Astrocyte (in vitro differentiated cells and primary cell): ENCODE measurements around the gene RNASE11. TPM values are rescaled to one million over a fixed set of nuclear protein-coding genes. Genes with fewer than 3 reads are reported as not detected.
"Not testable (repeated sequence)": the region's sequence is repeated elsewhere in the genome, so short reads cannot be mapped to it uniquely, and the experiment has no call there.

Experiments used
- DNase-seq: peaks from one replicate; pipeline ENCODE4 v3.0.0-alpha.2; 2010; ENCODE audit warnings: low read depth
- FAIRE-seq: peaks from 2 replicates; lab custom pipeline; 2011; peaks lifted over from hg19 to GRCh38; lab: Jason Lieb, UNC
- H2AFZ ChIP-seq: 2 replicates; pipeline ENCODE4 v1.6.0; 2012; ENCODE audit warnings: low read depth, low read length, inconsistent platforms
- H3K27ac ChIP-seq: 2 replicates; pipeline ENCODE4 v1.5.1; 2011; ENCODE audit warnings: low read depth, low read length, inconsistent platforms
- H3K27me3 ChIP-seq: 2 replicates; pipeline ENCODE4 v1.6.0; 2011; ENCODE audit warnings: low read length, inconsistent platforms; ENCODE audit not compliant: insufficient read depth
- H3K36me3 ChIP-seq: 2 replicates; pipeline ENCODE4 v1.5.1; 2011; ENCODE audit warnings: low read length, inconsistent platforms; ENCODE audit not compliant: insufficient read depth
- H3K4me1 ChIP-seq: 2 replicates; pipeline ENCODE4 v1.5.1; 2011; ENCODE audit warnings: low read length, inconsistent platforms; ENCODE audit not compliant: insufficient read depth
- H3K4me2 ChIP-seq: 2 replicates; pipeline ENCODE4 v1.6.0; 2012; ENCODE audit warnings: low read length, inconsistent platforms
- H3K4me3 ChIP-seq: 2 replicates; pipeline ENCODE4 v1.5.1; 2011; ENCODE audit warnings: low read depth, mild to moderate bottlenecking, low read length, inconsistent platforms; ENCODE audit not compliant: insufficient read depth
- H3K79me2 ChIP-seq: 2 replicates; pipeline ENCODE4 v1.6.0; 2012; ENCODE audit warnings: mild to moderate bottlenecking, low read length, inconsistent platforms; ENCODE audit not compliant: insufficient read depth
- H3K9ac ChIP-seq: 2 replicates; pipeline ENCODE4 v1.6.0; 2012; ENCODE audit warnings: mild to moderate bottlenecking, low read length, inconsistent platforms
- H3K9me3 ChIP-seq: 2 replicates; pipeline ENCODE4 v1.5.1; 2012; ENCODE audit warnings: low read depth, mild to moderate bottlenecking, low read length, inconsistent platforms; ENCODE audit not compliant: insufficient read depth
- H4K20me1 ChIP-seq: 2 replicates; pipeline ENCODE4 v1.6.0; 2012; ENCODE audit warnings: low read length, inconsistent platforms; ENCODE audit not compliant: insufficient read depth
- H3K27ac Mint-ChIP-seq: one replicate; pipeline ENCODE4 v1.8.0; 2021; ENCODE audit warnings: mild to moderate bottlenecking, mixed read lengths; ENCODE audit not compliant: unreplicated experiment
- H3K27me3 Mint-ChIP-seq: one replicate; pipeline ENCODE4 v1.8.0; 2021; ENCODE audit warnings: low read depth, mixed read lengths; ENCODE audit not compliant: unreplicated experiment
- H3K36me3 Mint-ChIP-seq: one replicate; pipeline ENCODE4 v1.8.0; 2021; ENCODE audit warnings: low read depth, mixed read lengths; ENCODE audit not compliant: unreplicated experiment
- H3K4me1 Mint-ChIP-seq: one replicate; pipeline ENCODE4 v1.8.0; 2021; ENCODE audit warnings: low read depth, mixed read lengths; ENCODE audit not compliant: unreplicated experiment
- H3K4me3 Mint-ChIP-seq: one replicate; pipeline ENCODE4 v1.8.0; 2021; ENCODE audit warnings: mild to moderate bottlenecking, moderate library complexity, mixed read lengths; ENCODE audit not compliant: unreplicated experiment
- H3K9me3 Mint-ChIP-seq: one replicate; pipeline ENCODE4 v1.8.0; 2021; ENCODE audit warnings: mild to moderate bottlenecking, mixed read lengths; ENCODE audit not compliant: unreplicated experiment
- CTCF ChIP-seq: IDR thresholded peaks from 2 replicates; pipeline ENCODE4 v1.5.1; 2011; ENCODE audit warnings: low read depth, mild to moderate bottlenecking, inconsistent platforms, low read length, moderate library complexity; ENCODE audit not compliant: insufficient read depth
- EZH2 ChIP-seq: IDR thresholded peaks from 2 replicates; pipeline ENCODE4 v1.6.1; 2012; ENCODE audit warnings: mild to moderate bottlenecking, low read length, inconsistent platforms; ENCODE audit not compliant: insufficient read depth
- total RNA-seq: library from RNA; stranded (reverse); gene quantifications from 2 replicates; pipeline ENCODE4 v1.2.1, GENCODE V29; 2021

The RNASE11 gene
- total RNA-seq, 1 donor from 2014 or later: not detected

GRCh38 chr14:20622816-20623291 is 35.1 kb upstream of the RNASE11 start:
- no peak overlapping the region for H2AFZ ChIP-seq
- H3K4me1 ChIP-seq: peaks cover 10% of the 10 kb centered on the region
- TF ChIP-seq CTCF: no peak
- peaks cover 3% of the 10 kb centered on the region for H4K20me1 ChIP-seq
- Mint-ChIP-seq H3K4me3 (no peak overlapping the region), H3K9me3 (no peaks in the 10 kb centered on the region), H3K36me3 (no peaks in the 10 kb centered on the region), H3K27ac (no peak overlapping the region), H3K27me3 (peaks cover 2% of the 10 kb centered on the region), H3K4me1 (peaks cover 6% of the 10 kb centered on the region)
- H3K27ac ChIP-seq: no peak overlapping the region
- peaks cover 13% of the 10 kb centered on the region for H3K27me3 ChIP-seq
- no peak for FAIRE-seq
- no peak overlapping the region for H3K4me3 ChIP-seq
- no peaks in the 10 kb centered on the region for H3K36me3 ChIP-seq
- DNase-seq: no peak
- peak overlapping the region; percentile 15 for H3K4me2 ChIP-seq
- no peaks in the 10 kb centered on the region for H3K79me2 ChIP-seq
- H3K9me3 ChIP-seq: no peaks in the 10 kb centered on the region
- no peak overlapping the region for H3K9ac ChIP-seq

- no peak overlapping the region for H3K4me3 Mint-ChIP-seq
- no peak overlapping the region for H3K27ac Mint-ChIP-seq
- FAIRE-seq (no peak), DNase-seq (no peak)
- H3K9me3 Mint-ChIP-seq: no peaks in the 10 kb centered on the region
- Histone ChIP-seq H3K4me1 (peaks cover 10% of the 10 kb centered on the region), H3K27me3 (peaks cover 4% of the 10 kb centered on the region), H3K79me2 (no peaks in the 10 kb centered on the region), H3K4me3 (no peak overlapping the region), H3K9ac (no peak overlapping the region), H3K9me3 (no peaks in the 10 kb centered on the region), H3K27ac (no peak overlapping the region), H3K36me3 (no peaks in the 10 kb centered on the region), H3K4me2 (no peak overlapping the region), H4K20me1 (peaks cover 3% of the 10 kb centered on the region), H2AFZ (no peak overlapping the region)
- H3K36me3 Mint-ChIP-seq: no peaks in the 10 kb centered on the region
- TF ChIP-seq EZH2: no peak
- H3K4me1 Mint-ChIP-seq: no peaks in the 10 kb centered on the region
- H3K27me3 Mint-ChIP-seq: peaks cover 2% of the 10 kb centered on the region
Measured at GRCh38 chr14:20620798-20621478, 33.1 kb upstream of the RNASE11 start.

GRCh38 chr14:20619688-20620087 is 31.9 kb upstream of the RNASE11 start:
- H3K27me3 Mint-ChIP-seq, H4K20me1 ChIP-seq, FAIRE-seq, H3K79me2 ChIP-seq, H3K9ac ChIP-seq, H3K4me2 ChIP-seq, H2AFZ ChIP-seq, H3K27me3 ChIP-seq, H3K9me3 ChIP-seq, DNase-seq, H3K9me3 Mint-ChIP-seq, H3K27ac Mint-ChIP-seq, H3K4me1 Mint-ChIP-seq, H3K4me3 Mint-ChIP-seq, H3K36me3 ChIP-seq, H3K4me1 ChIP-seq, H3K36me3 Mint-ChIP-seq, H3K27ac ChIP-seq, H3K4me3 ChIP-seq: not testable (repeated sequence)
